ENCODE results near the gene SLC30A2. TPM values are rescaled to one million over a fixed set of nuclear protein-coding genes. Genes with fewer than 3 reads are reported as not detected.
"Not testable (repeated sequence)": the region's sequence is repeated elsewhere in the genome, so short reads cannot be mapped to it uniquely, and the experiment has no call there.

SLC30A2 gene, protein sequence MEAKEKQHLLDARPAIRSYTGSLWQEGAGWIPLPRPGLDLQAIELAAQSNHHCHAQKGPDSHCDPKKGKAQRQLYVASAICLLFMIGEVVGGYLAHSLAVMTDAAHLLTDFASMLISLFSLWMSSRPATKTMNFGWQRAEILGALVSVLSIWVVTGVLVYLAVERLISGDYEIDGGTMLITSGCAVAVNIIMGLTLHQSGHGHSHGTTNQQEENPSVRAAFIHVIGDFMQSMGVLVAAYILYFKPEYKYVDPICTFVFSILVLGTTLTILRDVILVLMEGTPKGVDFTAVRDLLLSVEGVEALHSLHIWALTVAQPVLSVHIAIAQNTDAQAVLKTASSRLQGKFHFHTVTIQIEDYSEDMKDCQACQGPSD
- 1.8 and 6.6 TPM in 2 replicates for total RNA-seq
- polyA plus RNA-seq: 4.5 and 4.8 TPM in 2 replicates

DNA sequence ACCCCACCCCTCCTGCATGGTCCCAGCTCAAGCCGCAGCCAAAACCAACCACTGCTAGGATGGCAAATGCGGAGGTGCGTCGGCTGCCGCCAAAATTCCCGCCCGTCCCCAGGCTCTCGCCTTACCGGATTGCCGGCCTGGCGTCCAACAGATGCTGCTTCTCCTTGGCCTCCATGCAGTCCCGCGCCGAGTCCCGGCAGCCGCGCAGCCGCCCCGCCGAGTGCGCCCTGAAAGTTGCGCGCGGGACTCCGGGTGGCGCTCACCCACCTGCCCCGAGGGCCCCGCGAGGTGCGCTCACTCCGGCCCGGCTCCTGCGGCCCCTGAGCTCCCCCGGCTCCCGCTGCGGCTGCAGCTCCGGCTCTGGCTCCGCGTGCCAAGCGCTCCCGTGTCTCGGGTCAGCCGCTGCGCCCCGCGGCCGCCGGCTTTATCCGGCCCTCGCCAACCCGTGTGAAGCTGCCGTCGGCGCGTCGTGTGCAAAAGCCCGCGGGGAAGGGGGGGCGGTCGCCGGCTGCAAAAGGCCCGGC is at the start of gene SLC30A2:
TSS of gene SLC30A2 (minus strand) at position 397 of the 524 bp plus-strand sequence. CDS start at position 175, 222 bp downstream.
- DNase-seq (ENCODE audit: low spot score): peak; percentile 66
- TF ChIP-seq EZH2 (IDR thresholded peaks at IDR 0.05; ENCODE audit: borderline replicate concordance) (no peak), EZH2phosphoT487 (IDR thresholded peaks at IDR 0.05; ENCODE audit: low read depth, severe bottlenecking, unreplicated experiment) (no peak)
- Histone ChIP-seq H3K9me3 (ENCODE audit: low read depth) (no peaks in the 10 kb centered on the region), H3K4me2 (peak within 1 kb of the TSS; percentile 90), H3K36me3 (replicated peaks; ENCODE audit: insufficient read depth, low read depth) (no peaks in the 10 kb centered on the region), H2AFZ (peak within 1 kb of the TSS; percentile 56), H4K20me1 (ENCODE audit: insufficient read depth, poor library complexity, severe bottlenecking) (no peaks in the 10 kb centered on the region), H3K4me3 (peak within 1 kb of the TSS; percentile 13), H3K9me2 (replicated peaks; ENCODE audit: insufficient read depth) (no peaks in the 10 kb centered on the region), H3K27me3 (peaks cover 59% of the 10 kb centered on the region), H3K4me1 (ENCODE audit: insufficient read depth) (peaks cover 20% of the 10 kb centered on the region), H3K27ac (no peak within 1 kb of the TSS), H3K79me2 (no peaks in the 10 kb centered on the region)
- whole genome bisulfite sequencing (ENCODE audit: low lambda C conversion rate, missing lambda C conversion rate): 2% methylated on average over 35 of the region's 62 CpGs

DNA sequence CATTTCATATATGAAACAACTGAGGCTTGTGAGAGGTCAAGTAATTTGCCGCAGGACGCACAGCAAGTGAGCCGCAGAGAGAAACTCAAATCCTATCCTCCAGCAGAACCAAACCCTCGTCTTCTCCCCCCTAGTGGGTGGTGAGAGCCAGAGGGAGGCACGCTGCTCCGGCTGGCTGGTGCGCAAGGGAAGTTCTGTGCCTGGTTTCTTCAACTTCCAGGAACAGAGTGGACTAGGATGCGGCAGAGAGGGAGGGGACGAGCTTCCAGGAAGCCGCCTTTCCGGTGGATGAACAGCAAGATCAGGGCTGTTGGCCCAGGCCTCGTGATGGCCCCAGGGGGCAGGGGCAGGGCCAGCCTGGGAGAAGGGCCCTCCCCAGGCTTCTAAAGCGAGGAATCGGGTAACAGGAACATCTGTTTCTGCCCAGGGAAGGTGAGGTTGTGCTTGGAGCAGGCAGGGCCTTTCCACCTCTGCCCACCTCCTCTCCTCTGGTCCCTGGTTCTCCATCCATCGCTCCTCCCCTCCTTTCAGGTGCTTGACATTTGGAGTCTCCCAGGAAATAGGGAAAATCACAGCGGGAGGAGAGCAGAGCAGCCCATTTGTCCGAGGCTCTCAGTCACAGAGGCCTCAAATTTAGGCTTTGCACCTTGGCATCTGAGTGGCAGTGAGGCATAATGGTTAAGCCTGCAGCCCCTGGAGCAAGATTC is 48.9 kb upstream of the SLC30A2 start:
- Histone ChIP-seq H3K79me2 (no peaks in the 10 kb centered on the region), H3K4me2 (no peak overlapping the region), H2AFZ (peak overlapping the region; percentile 2), H3K27ac (no peak overlapping the region), H3K9me3 (ENCODE audit: low read depth) (no peaks in the 10 kb centered on the region), H3K36me3 (replicated peaks; ENCODE audit: insufficient read depth, low read depth) (no peaks in the 10 kb centered on the region), H3K9me2 (replicated peaks; ENCODE audit: insufficient read depth) (no peaks in the 10 kb centered on the region), H3K4me1 (ENCODE audit: insufficient read depth) (peaks cover 21% of the 10 kb centered on the region), H4K20me1 (ENCODE audit: insufficient read depth, poor library complexity, severe bottlenecking) (no peaks in the 10 kb centered on the region), H3K4me3 (no peak overlapping the region), H3K27me3 (no peaks in the 10 kb centered on the region)
- DNase-seq (ENCODE audit: low spot score): peak; percentile 45
- TF ChIP-seq, protein P1, sequence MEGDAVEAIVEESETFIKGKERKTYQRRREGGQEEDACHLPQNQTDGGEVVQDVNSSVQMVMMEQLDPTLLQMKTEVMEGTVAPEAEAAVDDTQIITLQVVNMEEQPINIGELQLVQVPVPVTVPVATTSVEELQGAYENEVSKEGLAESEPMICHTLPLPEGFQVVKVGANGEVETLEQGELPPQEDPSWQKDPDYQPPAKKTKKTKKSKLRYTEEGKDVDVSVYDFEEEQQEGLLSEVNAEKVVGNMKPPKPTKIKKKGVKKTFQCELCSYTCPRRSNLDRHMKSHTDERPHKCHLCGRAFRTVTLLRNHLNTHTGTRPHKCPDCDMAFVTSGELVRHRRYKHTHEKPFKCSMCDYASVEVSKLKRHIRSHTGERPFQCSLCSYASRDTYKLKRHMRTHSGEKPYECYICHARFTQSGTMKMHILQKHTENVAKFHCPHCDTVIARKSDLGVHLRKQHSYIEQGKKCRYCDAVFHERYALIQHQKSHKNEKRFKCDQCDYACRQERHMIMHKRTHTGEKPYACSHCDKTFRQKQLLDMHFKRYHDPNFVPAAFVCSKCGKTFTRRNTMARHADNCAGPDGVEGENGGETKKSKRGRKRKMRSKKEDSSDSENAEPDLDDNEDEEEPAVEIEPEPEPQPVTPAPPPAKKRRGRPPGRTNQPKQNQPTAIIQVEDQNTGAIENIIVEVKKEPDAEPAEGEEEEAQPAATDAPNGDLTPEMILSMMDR (IDR thresholded peaks at IDR 0.05; ENCODE audit: poor library complexity): no peak
- TF ChIP-seq EZH2phosphoT487 (IDR thresholded peaks at IDR 0.05; ENCODE audit: low read depth, severe bottlenecking, unreplicated experiment) (no peak), EZH2 (IDR thresholded peaks at IDR 0.05; ENCODE audit: borderline replicate concordance) (no peak)
- WGBS (ENCODE audit: low lambda C conversion rate, missing lambda C conversion rate): 34% methylated on average over 16 of the region's 17 CpGs

DNA sequence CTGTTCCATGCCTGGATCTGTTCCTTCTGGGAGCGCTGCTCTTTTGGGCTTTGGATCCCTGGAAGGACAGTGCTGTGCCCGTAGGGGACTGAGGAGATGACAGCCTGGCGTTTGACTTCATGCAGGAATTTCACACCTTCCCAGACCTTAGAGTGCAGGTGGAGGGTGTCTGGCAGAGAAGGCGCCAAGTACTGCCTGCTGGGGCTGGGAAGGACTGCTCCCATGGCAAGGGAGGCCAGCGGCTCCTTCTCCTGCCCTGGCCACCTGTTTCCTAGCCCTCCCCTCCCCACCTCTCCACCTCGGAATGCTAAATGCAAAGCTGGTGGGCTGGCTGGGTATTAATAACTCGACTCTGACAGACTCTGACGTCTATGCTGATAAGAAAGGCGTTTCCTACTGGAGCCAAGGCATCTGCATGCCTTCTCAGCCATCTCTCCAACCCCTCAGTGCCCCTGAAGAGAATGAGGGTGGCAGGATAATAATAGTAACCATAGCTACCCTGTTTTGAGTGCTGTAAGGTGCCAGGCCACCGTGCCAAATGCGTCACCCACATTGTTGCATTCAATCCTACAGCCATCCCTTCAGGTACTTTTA is 48.3 kb upstream of the SLC30A2 start:
- peaks cover 21% of the 10 kb centered on the region for H3K4me1 ChIP-seq (ENCODE audit: insufficient read depth)
- no peak overlapping the region for H3K4me2 ChIP-seq
- no peaks in the 10 kb centered on the region for H3K9me3 ChIP-seq (ENCODE audit: low read depth)
- no peaks in the 10 kb centered on the region for H3K79me2 ChIP-seq
- H3K36me3 ChIP-seq (replicated peaks; ENCODE audit: insufficient read depth, low read depth): no peaks in the 10 kb centered on the region
- DNase-seq (ENCODE audit: low spot score): no peak
- 27% methylated on average over 11 of the region's 11 CpGs for WGBS (ENCODE audit: low lambda C conversion rate, missing lambda C conversion rate)
- no peaks in the 10 kb centered on the region for H3K27me3 ChIP-seq
- H4K20me1 ChIP-seq (ENCODE audit: insufficient read depth, poor library complexity, severe bottlenecking): no peaks in the 10 kb centered on the region
- no peak overlapping the region for H3K27ac ChIP-seq
- no peaks in the 10 kb centered on the region for H3K9me2 ChIP-seq (replicated peaks; ENCODE audit: insufficient read depth)
- H2AFZ ChIP-seq: peak overlapping the region; percentile 2
- no peak overlapping the region for H3K4me3 ChIP-seq
- TF ChIP-seq EZH2phosphoT487 (IDR thresholded peaks at IDR 0.05; ENCODE audit: low read depth, severe bottlenecking, unreplicated experiment) (no peak), EZH2 (IDR thresholded peaks at IDR 0.05; ENCODE audit: borderline replicate concordance) (no peak)
- TF ChIP-seq, protein P1 (IDR thresholded peaks at IDR 0.05; ENCODE audit: poor library complexity): no peak

DNA sequence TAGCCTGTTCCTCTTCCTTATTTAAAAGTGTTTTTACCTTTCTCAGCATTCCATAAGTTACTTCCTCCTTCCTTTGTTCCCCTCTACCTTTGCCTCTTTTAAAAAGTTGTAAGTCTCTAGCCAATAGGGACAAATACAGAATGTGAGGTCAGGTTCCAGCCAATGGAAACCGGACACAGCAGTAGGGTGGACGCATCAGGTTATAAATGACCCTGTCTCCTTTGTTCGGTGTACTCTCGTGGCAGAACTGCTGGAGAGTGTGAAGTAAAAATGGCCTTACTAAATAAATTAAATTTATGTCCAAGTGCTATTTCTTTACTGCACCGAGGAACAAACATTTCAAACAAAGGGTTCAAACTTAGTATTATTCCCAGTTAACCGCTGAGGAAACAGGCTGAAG is 47.7 kb upstream of the SLC30A2 start:
- H3K9me3 ChIP-seq (ENCODE audit: low read depth); H2AFZ ChIP-seq: not testable (repeated sequence)
- WGBS (ENCODE audit: low lambda C conversion rate, missing lambda C conversion rate): 53% methylated on average over 6 of the region's 6 CpGs

More for the DNA sequence above, 47.7 kb upstream of the SLC30A2 start:
- not testable (repeated sequence) for H3K9me2 ChIP-seq (replicated peaks; ENCODE audit: insufficient read depth); H3K79me2 ChIP-seq; DNase-seq (ENCODE audit: low spot score); H3K27ac ChIP-seq; H3K4me2 ChIP-seq; H3K36me3 ChIP-seq (replicated peaks; ENCODE audit: insufficient read depth, low read depth); H3K27me3 ChIP-seq; H4K20me1 ChIP-seq (ENCODE audit: insufficient read depth, poor library complexity, severe bottlenecking); H3K4me3 ChIP-seq
- peaks cover 21% of the 10 kb centered on the region for H3K4me1 ChIP-seq (ENCODE audit: insufficient read depth)
